HepG2 (cell line): ENCODE results near the gene BCAR3. TPM values are rescaled to one million over a fixed set of nuclear protein-coding genes. Genes with fewer than 3 reads are reported as not detected.

Experiments used
- PHF21A ChIP-seq: sonication (generic); formaldehyde crosslinking; IDR thresholded peaks from 2 replicates; pipeline ENCODE4 v1.5.0; 2020; ENCODE audit warnings: mild to moderate bottlenecking, missing genetic modification reagents
- ZFYVE20 ChIP-seq: sonication (generic); formaldehyde crosslinking; IDR thresholded peaks from 2 replicates; pipeline ENCODE4 v1.8.0; 2023; ENCODE audit warnings: low read depth, mild to moderate bottlenecking, moderate library complexity, missing genetic modification reagents, borderline replicate concordance
- ZNF407 ChIP-seq: sonication (generic); formaldehyde crosslinking; IDR thresholded peaks from one replicate; pipeline ENCODE4 v1.5.1; 2020; ENCODE audit warnings: mild to moderate bottlenecking, missing genetic modification reagents; ENCODE audit errors: not compliant biosample characterization
- ZNF557 ChIP-seq: sonication (generic); formaldehyde crosslinking; IDR thresholded peaks from 2 replicates; pipeline ENCODE4 v1.4.0; 2020; ENCODE audit warnings: missing genetic modification reagents
- ZNF724P ChIP-seq: sonication (generic); formaldehyde crosslinking; IDR thresholded peaks from 2 replicates; pipeline ENCODE4 v1.8.0; 2022; ENCODE audit warnings: missing genetic modification reagents, borderline replicate concordance
- polyA plus RNA-seq, 8 experiments: library from polyadenylated mRNA; depleted of rRNA in 3 of 8; stranded (reverse) in 7 of 8; unstranded in 1 of 8; fragments of >200 nt; fragmentation: Illumina TruSeq in 4 of 8; extraction: Trizol in 4 of 8; gene quantifications; 2 replicates each; pipeline versions ENCODE4 v1.2.1 to v1.2.3, GENCODE V29; 2011 to 2016; ENCODE audit warnings: low read depth in 4 of 8, missing spikeins in 1 of 8, mixed read lengths in 1 of 8; ENCODE audit not compliant: insufficient read depth in 1 of 8
- total RNA-seq, 5 experiments: library from RNA; depleted of rRNA; stranded (reverse); fragments of >200 nt; fragmentation: Illumina TruSeq; extraction: Trizol; gene quantifications; 2 replicates each; pipeline ENCODE4 v1.2.3, GENCODE V29; 2016; ENCODE audit warnings: low read depth in 1 of 5
- TF ChIP-seq, protein P1 (sequence below): sonication (generic); formaldehyde crosslinking; IDR thresholded peaks from 2 replicates; pipeline ENCODE4 v1.8.1; 2022; ENCODE audit warnings: mild to moderate bottlenecking, missing genetic modification reagents

BCAR3 gene
- total and polyA plus RNA-seq, 2 of the 13 experiments (the other 11 are each of a cell fraction or from before 2014, with no cell fraction given): 3.6 to 4.8 TPM

DNA sequence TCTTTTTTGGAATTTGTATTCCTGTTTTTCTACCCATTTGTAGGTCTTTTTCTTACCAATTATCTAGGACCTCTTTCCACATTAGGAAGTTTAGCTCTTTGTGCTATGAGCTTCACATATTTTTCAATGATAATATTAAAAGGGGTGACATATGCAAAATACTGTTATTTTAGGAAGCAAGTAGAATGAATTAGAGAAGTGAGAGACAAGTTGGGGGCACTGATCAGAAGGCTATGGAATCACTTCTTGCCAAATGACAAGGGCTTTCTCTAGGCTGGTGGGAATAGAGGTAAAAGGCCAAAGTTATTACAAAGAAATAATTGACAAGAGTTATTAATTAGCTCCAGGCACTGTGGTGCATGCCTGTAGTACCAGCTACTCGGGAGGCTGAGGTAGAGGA is 4.3 kb upstream of the BCAR3 start (continued):
- TF ChIP-seq ZNF407 (CRISPR knock-in tag) (no peak), PHF21A (no peak), ZFYVE20 (CRISPR knock-in tag) (no peak), ZNF557 (CRISPR knock-in tag) (no peak), ZNF724P (CRISPR knock-in tag) (no peak)
- TF ChIP-seq, protein P1, sequence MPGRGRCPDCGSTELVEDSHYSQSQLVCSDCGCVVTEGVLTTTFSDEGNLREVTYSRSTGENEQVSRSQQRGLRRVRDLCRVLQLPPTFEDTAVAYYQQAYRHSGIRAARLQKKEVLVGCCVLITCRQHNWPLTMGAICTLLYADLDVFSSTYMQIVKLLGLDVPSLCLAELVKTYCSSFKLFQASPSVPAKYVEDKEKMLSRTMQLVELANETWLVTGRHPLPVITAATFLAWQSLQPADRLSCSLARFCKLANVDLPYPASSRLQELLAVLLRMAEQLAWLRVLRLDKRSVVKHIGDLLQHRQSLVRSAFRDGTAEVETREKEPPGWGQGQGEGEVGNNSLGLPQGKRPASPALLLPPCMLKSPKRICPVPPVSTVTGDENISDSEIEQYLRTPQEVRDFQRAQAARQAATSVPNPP (CRISPR knock-in tag): no peak
